ENCODE data around the gene TICRR. TPM values are rescaled to one million over a fixed set of nuclear protein-coding genes. Genes with fewer than 3 reads are reported as not detected.

Gene TICRR
- total and polyA plus RNA-seq, 2 of the 8 experiments (the other 6 are each of a cell fraction or from before 2014, with no cell fraction given): 13.1 to 34.8 TPM

GRCh38 chr15:89621547-89621946 is 46.3 kb downstream of the TICRR start (continued):
- TF ChIP-seq TEAD4 (IDR thresholded peaks at IDR 0.05; ENCODE audit: low read depth, low read length): no peak
- no peak for TF ChIP-seq RAD21 (IDR thresholded peaks at IDR 0.05 in 1 of 2, conservative IDR thresholded peaks at IDR 0.05 in 1 of 2; ENCODE audit: low read depth in 2 of 2, low read length in 2 of 2)
- TF ChIP-seq EP300 (IDR thresholded peaks at IDR 0.05; ENCODE audit: borderline replicate concordance in 1 of 2, low read depth in 2 of 2, low read length in 2 of 2): no peak
- TF ChIP-seq E2F6 (IDR thresholded peaks at IDR 0.05): no peak
- TF ChIP-seq SAP30 (IDR thresholded peaks at IDR 0.05; ENCODE audit: insufficient read depth, insufficient replicate concordance, low read length): no peak
